Loucy (cell line): ENCODE data around the gene LEP.

Experiments used
- EZH2phosphoT487 ChIP-seq: fragments of 200-600 bp; IDR thresholded peaks from 2 replicates; pipeline ENCODE4 v1.6.1; 2018; ENCODE audit warnings: antibody characterized with exemption, mild to moderate bottlenecking, moderate library complexity, borderline replicate concordance
- TF ChIP-seq, protein P1 (sequence below): fragments of 200-600 bp; sonication (generic); conservative IDR thresholded peaks from 2 replicates; pipeline ENCODE4 v1.5.1; 2014; ENCODE audit warnings: mild to moderate bottlenecking, antibody characterized with exemption, low read length

DNA sequence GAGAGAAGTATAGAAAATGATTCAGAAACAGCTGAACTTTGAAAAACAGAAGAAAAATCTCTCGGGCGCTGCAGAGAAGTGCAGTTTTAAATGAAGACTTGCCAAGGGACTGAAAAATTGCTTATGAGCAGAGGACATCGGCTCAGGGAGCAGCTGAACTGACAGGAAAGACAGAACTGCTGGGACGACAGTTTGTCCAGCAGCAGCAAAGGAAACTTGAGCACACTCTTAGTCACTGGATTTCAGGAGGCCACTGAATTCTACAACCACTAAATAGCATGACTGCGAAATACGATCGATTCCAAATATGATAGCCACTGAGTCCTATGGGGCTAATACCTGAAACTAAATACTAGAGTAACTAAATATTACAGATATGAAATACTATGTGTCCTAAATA, 43.0 kb downstream of the LEP start:
- TF ChIP-seq, protein P1, sequence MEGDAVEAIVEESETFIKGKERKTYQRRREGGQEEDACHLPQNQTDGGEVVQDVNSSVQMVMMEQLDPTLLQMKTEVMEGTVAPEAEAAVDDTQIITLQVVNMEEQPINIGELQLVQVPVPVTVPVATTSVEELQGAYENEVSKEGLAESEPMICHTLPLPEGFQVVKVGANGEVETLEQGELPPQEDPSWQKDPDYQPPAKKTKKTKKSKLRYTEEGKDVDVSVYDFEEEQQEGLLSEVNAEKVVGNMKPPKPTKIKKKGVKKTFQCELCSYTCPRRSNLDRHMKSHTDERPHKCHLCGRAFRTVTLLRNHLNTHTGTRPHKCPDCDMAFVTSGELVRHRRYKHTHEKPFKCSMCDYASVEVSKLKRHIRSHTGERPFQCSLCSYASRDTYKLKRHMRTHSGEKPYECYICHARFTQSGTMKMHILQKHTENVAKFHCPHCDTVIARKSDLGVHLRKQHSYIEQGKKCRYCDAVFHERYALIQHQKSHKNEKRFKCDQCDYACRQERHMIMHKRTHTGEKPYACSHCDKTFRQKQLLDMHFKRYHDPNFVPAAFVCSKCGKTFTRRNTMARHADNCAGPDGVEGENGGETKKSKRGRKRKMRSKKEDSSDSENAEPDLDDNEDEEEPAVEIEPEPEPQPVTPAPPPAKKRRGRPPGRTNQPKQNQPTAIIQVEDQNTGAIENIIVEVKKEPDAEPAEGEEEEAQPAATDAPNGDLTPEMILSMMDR = no peak
- no peak for TF ChIP-seq EZH2phosphoT487
